GM18907 (cell line): ENCODE results near the gene FAM131C.

Experiments used
- ATAC-seq: cut with Tn5 transposase; IDR thresholded peaks from one replicate; pipeline ENCODE4 v1.9.1; 2021; ENCODE audit warnings: mild to moderate bottlenecking, moderate library complexity; ENCODE audit not compliant: unreplicated experiment

The FAM131C gene

GRCh38 chr1:16018308-16018707 lies 55.1 kb downstream of the FAM131C start:
- no peak for ATAC-seq

GRCh38 chr1:16017461-16018303 lies 55.8 kb downstream of the FAM131C start, which contains the start of gene HSPB7:
HSPB7 (minus strand) TSS chr1:16018043; CDS start chr1:16017963, 80 bp downstream.
- no peak for ATAC-seq

GRCh38 chr1:16017076-16017460 lies 56.4 kb downstream of the FAM131C start:
- ATAC-seq, result no peak

DNA sequence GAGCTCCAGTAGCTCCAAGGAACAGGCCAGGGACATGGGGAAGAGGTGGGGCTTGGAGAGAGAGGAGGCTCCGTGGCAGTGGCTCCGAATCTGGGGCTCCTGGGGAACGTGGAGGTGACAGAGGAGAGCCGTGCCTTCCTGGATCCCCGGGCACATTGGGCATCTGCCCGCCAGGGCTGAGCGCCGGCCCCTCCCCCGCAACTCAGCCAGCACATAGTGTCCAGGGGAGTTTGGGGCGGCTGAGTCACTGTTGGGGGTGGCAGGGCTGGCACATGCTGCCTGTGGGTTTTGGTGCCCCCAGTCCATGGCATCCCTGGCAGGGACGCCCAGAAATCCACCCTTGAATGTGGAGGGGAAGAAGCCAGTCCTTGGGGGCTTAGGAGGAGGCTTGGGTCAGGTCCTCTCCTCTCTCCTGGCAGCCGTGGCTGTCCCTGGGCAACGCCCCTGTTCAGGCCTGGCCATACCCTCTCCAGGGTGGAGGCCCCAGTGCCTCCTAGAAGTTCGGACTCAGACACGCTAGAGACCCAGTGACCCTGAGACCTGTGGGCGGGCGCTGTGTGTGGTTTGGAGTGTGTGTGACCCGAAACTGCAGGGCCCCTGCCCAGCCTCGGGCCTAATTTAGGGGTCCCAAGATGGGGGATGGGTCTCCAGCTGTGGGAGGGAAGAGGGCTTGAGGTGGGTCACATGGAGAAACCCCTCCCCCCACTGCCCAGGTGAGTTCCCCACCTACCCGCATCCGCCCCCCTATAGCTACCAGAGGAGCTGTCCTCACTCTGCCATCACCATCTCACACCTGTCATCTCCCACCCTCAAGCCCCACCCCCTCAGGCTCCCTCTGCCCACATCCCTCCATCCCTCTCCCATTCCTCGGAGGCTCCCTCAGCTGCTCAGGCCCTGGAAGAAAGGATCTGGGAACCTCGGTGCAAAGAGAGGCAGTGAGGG lies 57.2 kb downstream of the FAM131C start:
- no peak for ATAC-seq

GRCh38 chr1:16015491-16015890 lies 58.0 kb downstream of the FAM131C start:
- ATAC-seq, result no peak

DNA sequence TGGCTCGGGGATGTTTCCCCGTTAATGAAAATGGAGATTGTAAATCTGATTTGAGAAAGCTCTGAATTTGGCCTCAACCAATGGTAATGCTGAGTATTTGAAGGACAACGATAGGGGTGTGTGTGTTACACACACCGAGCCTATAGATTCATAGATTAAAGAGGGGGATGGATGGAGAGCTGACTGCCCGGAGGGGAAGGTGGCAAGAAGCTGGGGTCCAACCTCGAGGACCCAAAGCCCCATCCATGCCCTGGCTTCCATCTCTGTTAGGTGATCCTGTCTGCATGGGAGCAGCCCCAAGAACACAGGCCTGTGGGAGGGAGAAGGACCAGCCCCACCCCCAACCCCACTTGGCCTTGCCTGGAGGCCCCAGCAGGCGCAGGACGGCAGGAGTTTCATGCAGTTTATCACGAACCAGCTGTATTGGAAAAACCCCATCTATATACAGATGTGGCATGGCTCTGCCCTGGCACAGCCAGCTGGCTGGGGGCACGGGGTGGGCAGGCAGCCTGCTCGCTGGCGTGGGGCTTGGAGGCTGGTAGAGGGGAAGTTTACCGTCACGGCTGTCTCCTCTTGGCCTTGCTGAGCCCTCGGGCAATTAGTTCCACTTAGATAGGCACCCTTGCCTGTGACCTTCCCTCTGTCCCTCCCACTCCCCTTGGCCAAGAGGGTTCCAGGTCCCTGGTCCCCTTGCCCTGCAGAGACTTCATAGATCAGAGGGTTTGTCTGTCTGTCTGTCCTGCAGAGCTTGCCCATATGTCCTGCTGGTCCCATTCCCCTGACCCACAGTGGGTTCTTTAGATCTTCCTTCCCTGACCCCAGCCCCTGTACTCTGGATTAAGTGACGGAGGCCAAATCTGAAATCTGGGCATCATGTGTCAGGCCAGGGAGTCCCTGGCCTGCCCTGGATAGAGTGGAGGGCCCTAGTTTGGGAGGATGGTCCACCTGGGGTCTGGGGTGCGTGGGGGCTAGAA lies 58.7 kb downstream of the FAM131C start:
- no peak for ATAC-seq

GRCh38 chr1:16013908-16014258 lies 59.6 kb downstream of the FAM131C start:
- no peak for ATAC-seq

DNA sequence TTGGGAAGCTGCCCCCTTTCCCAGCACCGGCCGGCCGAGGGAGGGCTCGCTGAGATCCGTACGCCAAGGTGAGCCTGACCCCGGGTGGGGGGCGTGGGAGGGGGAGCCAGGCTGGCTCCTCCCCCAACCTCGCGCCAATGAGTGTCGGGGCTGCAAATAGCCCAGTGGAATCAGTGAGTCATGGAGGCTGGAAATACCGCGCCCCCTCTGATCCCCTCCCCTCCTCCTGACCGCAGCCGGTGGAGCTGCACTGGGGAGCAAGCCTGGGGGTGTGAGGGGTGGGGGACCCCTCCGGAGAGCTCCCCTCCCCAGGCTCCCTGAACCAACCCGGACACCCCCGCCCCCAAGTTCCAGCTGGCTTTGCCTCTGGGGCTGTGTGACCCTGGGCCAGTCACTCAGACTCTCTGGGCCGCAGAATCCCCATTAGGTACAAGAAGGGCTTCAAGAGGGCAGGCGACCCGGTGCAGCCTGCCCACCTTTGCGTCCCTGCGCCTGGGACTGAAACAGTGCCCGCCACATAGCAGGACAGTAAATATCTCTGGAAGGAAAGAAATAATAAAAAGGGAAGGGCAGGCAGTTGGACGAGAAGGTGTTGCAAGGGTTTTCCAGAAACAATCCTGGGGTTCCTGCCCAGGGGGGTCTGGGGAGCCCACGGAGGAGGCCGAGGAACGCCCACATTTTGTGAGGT lies 60.1 kb downstream of the FAM131C start:
- no peak for ATAC-seq

DNA sequence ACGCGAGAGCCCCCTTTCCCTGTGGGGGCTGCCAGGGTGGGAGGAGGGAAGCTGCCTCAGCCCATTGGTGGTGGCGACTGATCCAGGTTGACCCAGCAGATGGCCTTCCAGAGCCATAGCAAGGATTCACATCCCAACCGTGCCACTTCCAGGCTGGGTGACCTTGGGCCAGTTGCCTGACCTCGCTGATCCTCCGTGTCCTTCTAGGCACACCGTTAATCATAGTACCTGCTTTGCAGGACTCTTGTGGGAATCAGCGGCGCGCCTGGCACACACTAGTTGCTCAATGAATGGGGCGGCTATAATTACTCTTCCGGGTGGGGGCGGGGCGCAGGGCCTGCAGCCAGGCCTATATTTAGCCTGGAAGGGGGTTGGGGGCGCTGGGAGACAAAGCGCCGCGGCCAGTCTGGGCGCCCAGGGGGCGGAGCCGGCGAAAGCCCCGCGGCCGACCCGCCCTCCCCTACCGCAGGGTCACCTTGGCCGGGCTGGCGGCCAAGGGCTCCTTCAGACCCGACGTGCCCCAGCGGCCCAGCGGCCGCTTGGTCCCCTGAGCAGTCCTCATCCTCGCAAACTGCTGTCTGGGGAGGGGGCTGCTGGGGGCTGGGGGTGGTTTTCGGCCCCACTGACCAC lies 60.7 kb downstream of the FAM131C start:
- no peak for ATAC-seq

- ATAC-seq, result no peak
Observed at GRCh38 chr1:16011936-16012589, 61.4 kb downstream of the FAM131C start.

DNA sequence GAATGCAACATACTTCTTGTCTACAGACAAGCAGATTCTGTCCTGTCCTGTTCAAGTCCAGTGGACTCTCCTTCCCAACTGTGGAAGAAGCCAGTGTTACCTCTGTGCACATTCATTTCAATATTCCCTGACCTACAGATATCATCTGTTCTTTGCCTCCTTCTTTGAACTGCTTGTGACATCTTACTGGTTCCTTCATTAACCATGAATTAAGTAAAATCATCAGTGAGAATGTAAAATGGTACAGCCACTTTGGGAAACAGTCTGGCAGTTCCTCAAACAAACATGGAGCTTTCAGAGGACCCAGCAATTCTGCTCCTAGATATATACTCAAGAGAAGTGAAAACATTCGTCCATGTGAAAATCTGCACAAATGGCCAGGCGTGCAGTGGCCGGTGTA lies 62.6 kb downstream of the FAM131C start:
- ATAC-seq, result no peak

DNA sequence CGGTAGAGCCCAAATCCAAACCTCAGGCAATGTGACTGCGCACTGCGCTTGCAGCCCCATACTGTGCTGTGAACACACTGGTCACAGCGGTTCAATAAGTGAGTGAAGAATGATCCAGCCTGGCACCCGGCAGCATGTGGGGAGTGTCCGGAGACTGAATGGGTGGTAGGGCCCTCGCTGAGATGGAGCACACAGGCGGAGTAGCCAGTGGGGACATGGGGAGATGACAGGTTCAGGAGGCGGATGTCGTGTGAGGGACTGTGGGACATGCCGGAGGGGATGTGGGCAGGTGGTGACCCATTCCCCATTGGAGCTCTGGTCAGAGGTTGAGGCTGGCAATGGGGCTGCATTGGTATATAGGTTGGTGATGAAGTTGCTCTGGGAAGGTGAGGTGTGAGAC lies 63.8 kb downstream of the FAM131C start:
- no peak for ATAC-seq

- no peak for ATAC-seq
Observed at GRCh38 chr1:16009030-16009460, 64.4 kb downstream of the FAM131C start.
